Kidney (tissue), 14 donors: ENCODE results near the gene TMEM108. TPM values are rescaled to one million over a fixed set of nuclear protein-coding genes. Genes with fewer than 3 reads are reported as not detected.

Experiments used
- DNase-seq, 5 donors: peaks; one replicate each; pipeline ENCODE4 v3.0.0-alpha.2; 2013 to 2020
- FAIRE-seq: peaks from 2 replicates; lab custom pipeline; 2012; peaks lifted over from hg19 to GRCh38; lab: Jason Lieb, UNC
- H3K27ac ChIP-seq, 2 donors: one replicate each; pipeline ENCODE4 v1.7.0; 2013; ENCODE audit warnings: low read depth in 2 of 2, low read length in 2 of 2, inconsistent platforms in 1 of 2
- H3K27me3 ChIP-seq: one replicate; pipeline ENCODE4 v1.7.1; 2013; ENCODE audit warnings: low read length, inconsistent platforms; ENCODE audit not compliant: control insufficient read depth, insufficient read depth
- H3K36me3 ChIP-seq, 3 donors: one replicate each; pipeline versions ENCODE4 v1.7.0 to v1.7.1; 2013; ENCODE audit warnings: low read length in 3 of 3, control low read depth in 1 of 3, inconsistent platforms in 1 of 3; ENCODE audit not compliant: insufficient read depth in 3 of 3, control insufficient read depth in 2 of 3
- H3K4me1 ChIP-seq, 3 donors: one replicate each; pipeline versions ENCODE4 v1.7.0 to v1.7.1; 2013; ENCODE audit warnings: low read length in 3 of 3, inconsistent platforms in 1 of 3, low read depth in 1 of 3; ENCODE audit not compliant: control insufficient read depth in 2 of 3, insufficient read depth in 2 of 3
- H3K4me3 ChIP-seq, 3 donors: one replicate each; pipeline versions ENCODE4 v1.7.0 to v1.8.1; 2013; ENCODE audit warnings: low read length in 3 of 3, control low read depth in 1 of 3, inconsistent platforms in 1 of 3
- H3K9ac ChIP-seq, 3 donors: one replicate each; pipeline versions ENCODE4 v1.7.0 to v1.7.1; 2013; ENCODE audit warnings: low read length in 3 of 3, control low read depth in 1 of 3, inconsistent platforms in 1 of 3
- H3K9me3 ChIP-seq, 3 donors: one replicate each; pipeline versions ENCODE4 v1.7.0 to v1.7.1; 2013; ENCODE audit warnings: low read length in 3 of 3, control low read depth in 1 of 3, inconsistent platforms in 1 of 3; ENCODE audit not compliant: control insufficient read depth in 2 of 3, insufficient read depth in 1 of 3
- intact Hi-C: fragments of 100-400 bp; cut with DNase I; formaldehyde crosslinking; loops from one replicate; pipeline ENCODE4 v1.11.1; 2022
- polyA plus RNA-seq: library from polyadenylated mRNA; stranded (reverse); fragments of 350-450 nt; fragmentation: Illumina TruSeq; extraction: RNeasy Lipid Tissue Mini Kit (QIAGEN cat#74804); gene quantifications from one replicate; pipeline ENCODE4 v1.2.3, GENCODE V29; 2014; ENCODE audit warnings: low read depth, low replicate concordance; ENCODE audit not compliant: insufficient read depth
- total RNA-seq: library from RNA; stranded (reverse); fragmentation: NEBNext Ultra II Directional; extraction: Animal tissue kit (Norgen Biotek cat#: 25700); gene quantifications from one replicate; pipeline ENCODE4 v1.2.1, GENCODE V29; 2021
- TF ChIP-seq, protein P1 (sequence below): IDR thresholded peaks from 3 replicates; pipeline ENCODE4 v1.5.1; 2012; ENCODE audit warnings: mild to moderate bottlenecking, moderate library complexity, borderline replicate concordance; ENCODE audit not compliant: insufficient read depth; ENCODE audit errors: extremely low read depth
- donor health status: control.
- donor health status: control.
- donor health status: control.
- donor health status: control.
- donor health status: control.
- donor health status: DM: yes; HTN: yes; CAD: no.
- donor health status: Normal renal cell carcinoma (clear cell type).

TMEM108 gene
- total and polyA plus RNA-seq, 2 donors from 2014 or later = 0.91 to 1.5 TPM

DNA sequence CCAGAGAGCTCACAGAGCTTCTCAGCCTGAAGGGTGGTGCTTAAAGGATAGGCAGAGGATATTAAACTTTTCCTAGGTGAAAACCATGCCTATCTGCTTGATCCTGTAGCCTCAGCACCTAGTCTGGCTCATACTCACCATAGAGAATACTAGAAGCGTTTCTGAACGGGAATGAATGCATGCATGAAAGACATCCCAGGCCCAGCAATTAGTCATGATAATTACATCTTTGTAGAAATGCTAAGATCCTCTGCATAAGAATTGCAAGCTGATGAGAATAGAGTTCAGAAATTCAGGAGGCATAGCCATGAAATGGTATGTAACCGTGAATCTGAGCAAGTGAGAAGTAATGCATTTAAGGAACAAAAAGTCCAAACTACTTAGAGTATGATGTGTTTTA, 5.9 kb upstream of the TMEM108 start:
- H3K9ac ChIP-seq = no peak overlapping the region
- DNase-seq = no peak
- no peaks in the 10 kb centered on the region for H3K27me3 ChIP-seq
- no peaks in the 10 kb centered on the region for H3K9me3 ChIP-seq
- TF ChIP-seq, protein P1, sequence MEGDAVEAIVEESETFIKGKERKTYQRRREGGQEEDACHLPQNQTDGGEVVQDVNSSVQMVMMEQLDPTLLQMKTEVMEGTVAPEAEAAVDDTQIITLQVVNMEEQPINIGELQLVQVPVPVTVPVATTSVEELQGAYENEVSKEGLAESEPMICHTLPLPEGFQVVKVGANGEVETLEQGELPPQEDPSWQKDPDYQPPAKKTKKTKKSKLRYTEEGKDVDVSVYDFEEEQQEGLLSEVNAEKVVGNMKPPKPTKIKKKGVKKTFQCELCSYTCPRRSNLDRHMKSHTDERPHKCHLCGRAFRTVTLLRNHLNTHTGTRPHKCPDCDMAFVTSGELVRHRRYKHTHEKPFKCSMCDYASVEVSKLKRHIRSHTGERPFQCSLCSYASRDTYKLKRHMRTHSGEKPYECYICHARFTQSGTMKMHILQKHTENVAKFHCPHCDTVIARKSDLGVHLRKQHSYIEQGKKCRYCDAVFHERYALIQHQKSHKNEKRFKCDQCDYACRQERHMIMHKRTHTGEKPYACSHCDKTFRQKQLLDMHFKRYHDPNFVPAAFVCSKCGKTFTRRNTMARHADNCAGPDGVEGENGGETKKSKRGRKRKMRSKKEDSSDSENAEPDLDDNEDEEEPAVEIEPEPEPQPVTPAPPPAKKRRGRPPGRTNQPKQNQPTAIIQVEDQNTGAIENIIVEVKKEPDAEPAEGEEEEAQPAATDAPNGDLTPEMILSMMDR = no peak
- H3K4me3 ChIP-seq = no peak overlapping the region
- H3K4me1 ChIP-seq = no peaks in the 10 kb centered on the region
- intact Hi-C loops = no loop called here
- no peak for FAIRE-seq
- no peaks in the 10 kb centered on the region for H3K36me3 ChIP-seq
- H3K27ac ChIP-seq = no peak overlapping the region

DNA sequence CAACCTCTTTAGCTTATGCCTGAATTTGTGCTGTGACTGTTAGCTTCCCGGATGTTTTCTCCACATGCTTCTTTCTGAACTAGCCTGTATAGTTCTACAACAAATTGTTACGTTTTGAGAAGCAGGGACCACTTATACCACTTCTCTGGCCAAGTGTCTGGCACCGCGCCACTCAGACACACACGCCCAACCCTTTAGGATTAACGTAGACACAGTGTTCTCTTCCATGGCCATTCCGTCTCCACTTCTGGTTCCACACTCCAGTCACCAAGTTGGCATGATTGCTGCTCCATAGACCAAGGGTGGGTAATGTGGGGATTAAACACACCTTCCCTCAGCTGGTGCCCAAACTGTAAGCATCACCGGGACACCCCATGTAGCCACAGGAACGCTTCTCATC, 755 bp upstream of the TMEM108 start:
- Histone ChIP-seq H3K36me3 (no peaks in the 10 kb centered on the region), H3K9me3 (no peaks in the 10 kb centered on the region), H3K4me1 (peaks cover 0 to 3% (median 0%) of the 10 kb centered on the region in 3 donors), H3K4me3 (peak overlapping the region; percentile 36 to 58 (median 50)), H3K27me3 (peaks cover 4% of the 10 kb centered on the region), H3K27ac (no peak overlapping the region), H3K9ac (peak overlapping the region in 1 of 3 donors; percentile 20)
- TF ChIP-seq, protein P1 = no peak
- no peak for FAIRE-seq
- intact Hi-C loops = no loop called here
- DNase-seq = no peak

DNA sequence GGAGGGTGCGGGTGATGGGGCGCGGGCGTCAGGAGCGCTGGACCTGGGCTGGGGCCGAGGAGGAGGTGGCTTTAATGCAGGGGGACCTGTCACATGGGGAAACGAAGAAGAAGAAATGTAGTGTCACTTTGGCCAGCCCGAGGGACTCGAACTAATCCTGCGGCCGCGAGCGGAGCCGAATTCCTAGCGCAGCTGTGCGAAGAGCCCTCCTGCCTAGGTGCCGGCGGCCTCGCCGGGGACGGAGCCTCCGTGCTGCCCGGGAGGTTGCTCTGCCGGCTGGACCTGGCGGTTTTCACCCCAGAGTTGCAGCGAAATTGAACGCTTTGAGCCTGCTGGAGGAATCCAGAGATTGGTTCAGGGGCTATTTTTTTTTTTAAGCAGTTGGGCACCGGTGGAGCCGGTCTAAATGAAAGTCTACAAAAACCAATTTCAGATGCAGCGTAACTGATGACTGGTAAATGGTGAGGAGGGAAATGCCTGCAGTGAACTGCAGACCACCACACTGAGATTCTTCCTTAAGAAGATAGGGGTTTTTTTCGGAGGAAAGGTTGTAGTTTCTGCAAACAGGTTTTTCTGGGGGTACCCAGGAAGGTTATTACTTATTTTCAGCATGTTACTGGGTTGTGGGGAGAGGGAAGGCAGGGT, 662 bp downstream of the TMEM108 start:
- H3K4me3 ChIP-seq = peak overlapping the region; percentile 39 to 58 (median 58)
- H3K4me1 ChIP-seq = peaks cover 0 to 3% (median 0%) of the 10 kb centered on the region in 3 donors
- H3K27ac ChIP-seq = no peak overlapping the region
- no peak overlapping the region for H3K9ac ChIP-seq
- no peaks in the 10 kb centered on the region for H3K36me3 ChIP-seq
- no peaks in the 10 kb centered on the region for H3K9me3 ChIP-seq
- H3K27me3 ChIP-seq = peaks cover 4% of the 10 kb centered on the region
- TF ChIP-seq, protein P1 = no peak
- intact Hi-C loops = no loop called here
- DNase-seq = peak in 4 of 5 donors; percentile 35 to 75 (median 53)
- FAIRE-seq = no peak
